ENCODE results near the gene C1orf146. TPM values are rescaled to one million over a fixed set of nuclear protein-coding genes. Genes with fewer than 3 reads are reported as not detected.
"Not testable (repeated sequence)": the region's sequence is repeated elsewhere in the genome, so short reads cannot be mapped to it uniquely, and the experiment has no call there.

The C1orf146 gene
- polyA plus RNA-seq (2013, experiment 1 of 2; ENCODE audit: insufficient read length), result not detected
- polyA plus RNA-seq (2013, experiment 2 of 2; ENCODE audit: insufficient read length), result not detected

DNA sequence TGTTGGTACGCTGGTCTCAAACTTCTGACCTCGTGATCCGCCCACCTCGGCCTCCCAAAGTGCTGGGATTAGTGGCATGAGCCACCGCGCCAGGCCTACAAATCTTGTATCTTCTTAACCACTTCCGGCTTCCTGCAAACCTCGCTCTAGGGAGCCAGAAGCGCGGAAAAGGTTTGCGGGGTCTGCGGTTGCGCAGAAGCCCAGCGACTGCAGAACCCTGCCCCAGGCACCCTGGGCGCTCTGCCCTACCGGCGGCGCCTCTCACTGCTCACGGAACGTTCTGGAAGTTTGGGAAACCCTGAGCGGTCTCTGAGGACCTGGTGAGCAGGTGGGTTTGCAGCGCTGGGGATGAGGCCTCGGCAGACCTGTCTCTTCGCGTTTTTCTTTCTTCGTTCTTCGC is at the start of gene C1orf146:
Gene C1orf146 (plus strand): TSS at position 195 of the 400 bp plus-strand sequence. CDS start 13,506 bp downstream, outside the sequence.
- DNase-seq, result no peak

DNA sequence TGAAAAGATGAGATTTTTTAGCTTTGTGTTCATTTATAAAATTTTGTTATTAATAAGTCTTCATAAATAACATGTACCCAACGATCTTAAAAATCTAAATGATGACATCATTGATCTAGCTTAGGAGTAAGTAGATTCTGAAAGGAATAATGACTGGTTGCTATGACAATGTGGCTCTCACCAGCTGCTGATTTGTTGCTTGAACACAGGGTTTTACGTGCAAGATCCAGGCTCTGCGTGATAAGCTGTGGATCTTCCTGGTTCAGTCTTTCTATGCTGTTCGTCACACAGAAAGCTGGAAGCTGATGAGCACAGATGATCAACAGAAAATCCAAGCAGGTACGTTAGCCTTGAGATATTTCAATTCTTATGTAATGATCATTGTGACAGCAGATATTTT is 49.1 kb upstream of the C1orf146 start:
- no peak for DNase-seq

GRCh38 chr1:92169214-92170005 is 48.3 kb upstream of the C1orf146 start:
- no peak for DNase-seq

- DNase-seq, result peak; percentile 66
Observed at GRCh38 chr1:92184632-92185031, 33.1 kb upstream of the C1orf146 start.

DNA sequence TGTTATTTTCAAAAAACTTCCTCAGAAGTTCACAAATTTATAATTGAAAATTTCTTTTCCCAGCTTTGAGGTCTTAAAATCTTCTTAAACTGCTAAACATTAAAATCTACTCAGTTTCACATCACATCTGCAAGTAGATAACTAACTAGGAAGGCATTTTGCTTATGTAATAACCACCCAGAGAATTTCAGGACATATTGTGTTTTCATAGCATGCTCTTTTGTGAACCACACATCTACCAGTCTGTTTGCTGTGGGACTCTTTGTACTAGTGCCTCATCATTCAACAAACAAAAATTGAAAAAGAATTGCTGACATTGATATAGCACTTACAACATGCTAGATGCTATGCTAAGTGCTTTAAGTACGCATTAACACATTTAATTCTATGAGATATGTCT is 31.6 kb upstream of the C1orf146 start:
- peak; percentile 15 for DNase-seq

DNA sequence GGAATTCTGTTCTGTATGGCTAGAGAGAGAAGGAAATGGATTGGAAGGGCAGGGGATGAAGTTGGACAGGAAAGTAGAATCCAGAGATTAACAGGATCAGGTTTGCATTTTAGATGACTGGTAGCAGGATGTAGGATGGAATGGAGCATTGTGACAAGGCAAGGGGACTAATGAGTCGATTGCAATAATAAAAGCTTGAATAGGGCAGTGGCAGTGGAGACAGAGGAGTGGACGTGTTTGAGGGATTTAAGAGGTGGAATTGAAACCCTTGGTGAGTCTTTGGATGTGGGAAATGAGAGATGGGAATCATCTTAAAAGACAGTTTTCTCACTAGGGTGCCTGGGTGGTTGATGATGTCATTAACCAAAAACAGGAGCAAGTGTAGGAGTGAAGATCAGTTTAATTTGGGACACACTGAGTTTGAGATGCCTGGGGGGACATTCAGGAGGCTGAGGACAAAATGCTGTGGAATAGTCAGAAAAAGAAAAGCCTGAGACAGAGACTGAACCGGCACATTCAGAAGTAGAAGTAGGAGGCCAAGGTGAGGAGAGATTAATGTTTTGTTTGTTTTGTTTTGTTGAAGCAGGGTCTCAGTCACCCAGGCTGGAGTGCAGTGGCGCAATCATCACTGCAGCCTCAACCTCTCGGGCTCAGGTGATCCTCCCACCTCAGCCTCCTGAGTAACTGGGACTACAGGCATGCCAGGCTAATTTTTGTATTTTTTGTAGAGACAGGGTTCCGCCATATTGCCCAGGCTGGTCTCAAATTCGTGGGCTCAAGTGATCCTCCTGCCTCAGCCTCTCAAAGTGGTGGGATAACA is 29.1 kb upstream of the C1orf146 start:
- no peak for DNase-seq

GRCh38 chr1:92191726-92192125 is 26.0 kb upstream of the C1orf146 start:
- DNase-seq, result no peak

DNA sequence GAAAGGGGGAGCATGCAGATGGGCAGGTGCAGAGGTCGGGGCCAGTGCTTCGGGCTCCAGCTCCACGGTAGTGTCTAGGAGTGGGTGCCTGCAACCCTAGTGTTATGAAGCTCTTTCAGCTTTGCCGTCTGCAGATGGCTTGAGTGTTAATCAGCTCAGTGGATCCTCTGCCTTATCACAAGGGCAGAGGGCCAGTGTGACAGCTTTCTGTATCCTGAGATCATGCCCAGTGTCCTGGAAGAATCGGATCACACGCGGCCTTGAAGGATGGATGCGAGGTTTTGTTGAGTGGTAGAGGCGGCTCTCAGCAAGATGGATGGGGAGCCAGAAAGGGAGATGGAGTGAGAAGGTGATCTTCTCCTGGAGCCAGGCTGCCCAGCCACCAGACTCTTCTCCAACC is 25.5 kb upstream of the C1orf146 start:
- no peak for DNase-seq

DNA sequence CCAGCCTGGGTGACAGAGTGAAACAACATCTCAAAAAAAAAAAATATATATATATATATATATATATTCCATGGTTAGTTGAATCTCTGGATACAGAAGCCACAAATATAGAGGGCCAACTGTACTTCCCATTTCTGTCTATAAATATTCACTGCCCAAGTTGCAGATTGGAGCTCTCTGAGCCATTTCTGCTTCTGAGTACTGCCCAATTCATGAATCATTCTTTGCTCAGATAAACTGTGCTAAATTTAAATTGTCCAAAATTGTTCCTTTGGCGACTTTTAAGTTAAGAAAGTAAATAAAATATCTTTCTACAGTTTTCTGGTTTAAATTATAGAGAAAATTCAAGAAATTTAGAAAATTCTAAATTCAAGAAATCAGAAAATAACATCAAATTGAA is 23.2 kb upstream of the C1orf146 start:
- no peak for DNase-seq

DNA sequence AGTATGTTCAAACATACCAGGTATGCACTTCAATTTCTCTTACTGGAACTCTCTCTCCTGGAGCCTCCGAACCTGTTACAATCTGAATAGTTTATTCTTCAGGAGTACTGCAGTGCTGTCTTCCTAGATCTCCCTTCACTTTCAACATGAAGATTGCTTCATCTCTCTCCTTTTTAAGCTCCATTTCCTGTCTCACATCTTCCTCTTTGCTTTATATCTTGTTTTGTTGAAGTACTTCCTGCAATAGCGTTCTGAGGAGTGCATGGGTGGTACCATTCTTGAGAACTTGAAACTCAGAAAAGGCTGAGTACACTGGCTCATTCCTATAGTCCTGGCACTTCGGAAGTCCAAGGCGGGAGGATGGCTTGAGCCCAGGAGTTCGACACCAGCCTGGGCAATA is 15.7 kb upstream of the C1orf146 start:
- DNase-seq, result no peak

GRCh38 chr1:92203105-92203504 is 14.6 kb upstream of the C1orf146 start:
- DNase-seq, result no peak

DNA sequence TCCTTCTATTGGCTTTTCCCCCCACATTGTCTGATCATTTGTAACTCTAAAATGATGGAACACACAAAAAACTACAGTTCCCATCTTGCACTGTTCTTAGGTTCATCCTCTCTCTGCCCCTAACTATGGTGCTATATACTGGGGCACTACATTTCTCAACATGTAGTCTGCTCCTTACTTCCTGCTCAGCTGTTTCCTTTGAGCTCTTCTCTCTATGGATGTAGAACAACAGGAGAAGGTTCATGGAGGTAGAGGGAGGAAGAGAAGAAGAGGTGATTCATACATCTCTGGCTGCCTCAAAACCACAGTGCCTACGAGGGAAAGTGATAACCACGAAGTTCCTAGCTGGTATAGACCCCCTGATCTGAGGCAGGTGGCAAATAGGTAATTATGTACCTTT is 7.0 kb upstream of the C1orf146 start:
- peak; percentile 4 for DNase-seq

GRCh38 chr1:92211166-92211565 is 6.5 kb upstream of the C1orf146 start:
- DNase-seq, result peak; percentile 68

DNA sequence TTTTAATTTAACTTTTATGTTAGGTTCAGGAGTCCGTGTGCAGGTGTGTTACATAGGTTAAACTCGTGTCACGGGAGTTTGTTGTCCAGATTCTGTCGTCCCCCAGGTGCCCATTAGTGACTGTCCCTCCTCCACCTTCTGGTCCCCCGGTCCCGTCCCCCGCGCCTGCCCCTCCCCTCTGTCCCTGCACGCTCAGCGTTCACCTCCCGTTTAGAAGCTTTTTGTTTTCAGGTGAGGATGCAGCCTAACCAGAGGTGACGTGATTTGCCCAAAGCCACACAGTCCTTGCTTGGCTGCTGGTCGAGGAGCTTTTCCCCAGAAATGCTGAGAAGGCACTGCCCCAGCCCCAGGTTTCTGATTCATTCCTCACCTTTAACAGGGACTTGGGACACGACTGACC is 844 bp downstream of the C1orf146 start:
- DNase-seq, result no peak

GRCh38 chr1:92219028-92219427 is 1.3 kb downstream of the C1orf146 start:
- no peak for DNase-seq

- DNase-seq, result no peak
Observed at GRCh38 chr1:92228401-92228800, 10.7 kb downstream of the C1orf146 start.

GRCh38 chr1:92230736-92231135 is 13.0 kb downstream of the C1orf146 start:
- no peak for DNase-seq

- DNase-seq, result no peak
Observed at GRCh38 chr1:92240034-92240433, 22.3 kb downstream of the C1orf146 start.

GRCh38 chr1:92244376-92244775 is 26.7 kb downstream of the C1orf146 start:
- DNase-seq, result no peak

DNA sequence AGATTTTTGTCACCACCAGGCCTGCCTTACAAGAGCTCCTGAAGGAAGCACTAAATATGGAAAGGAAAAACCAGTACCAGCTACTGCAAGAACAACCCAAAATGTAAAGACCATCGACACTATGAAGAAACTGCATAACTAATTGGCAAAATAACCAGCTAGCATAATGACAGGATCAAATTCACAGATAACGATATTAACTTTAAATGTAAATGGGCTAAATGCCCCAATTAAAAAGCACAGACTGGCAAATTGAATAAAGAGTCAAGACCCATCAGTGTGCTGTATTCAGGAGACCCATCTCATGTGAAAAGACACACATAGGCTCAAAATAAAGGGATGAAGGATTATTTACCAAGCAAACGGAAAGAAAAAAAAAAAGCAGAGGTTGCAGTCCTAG is 37.0 kb downstream of the C1orf146 start:
- DNase-seq, result not testable (repeated sequence)

GRCh38 chr1:92259350-92259749 is 41.6 kb downstream of the C1orf146 start:
- no peak for DNase-seq

- no peak for DNase-seq
Observed at GRCh38 chr1:92262516-92262915, 44.8 kb downstream of the C1orf146 start.

DNA sequence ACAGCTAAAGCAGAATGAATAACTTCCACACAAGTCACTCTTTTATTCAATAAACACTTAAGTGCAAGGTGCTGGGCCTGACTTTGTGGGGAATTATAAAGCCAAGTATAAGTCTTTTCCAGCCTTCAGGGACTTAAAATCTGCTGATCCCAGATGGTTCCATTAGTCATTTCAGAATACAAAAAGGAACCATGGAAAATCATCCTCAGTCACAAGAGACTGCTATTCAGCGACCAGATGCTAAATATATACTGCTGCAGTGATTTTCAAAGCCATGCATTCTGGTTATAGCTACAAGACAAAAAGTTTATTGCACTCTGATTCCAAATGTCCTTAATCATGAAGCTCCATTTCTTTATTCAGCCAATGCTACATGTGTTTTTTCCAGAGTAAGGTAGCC is 55.3 kb downstream of the C1orf146 start:
- DNase-seq, result no peak

- DNase-seq, result peak; percentile 15
Observed at GRCh38 chr1:92274939-92275338, 57.2 kb downstream of the C1orf146 start.

All from fibroblast of skin of scalp (primary cell).